H9 (cell line): Measurements from ENCODE around the gene TIMM10B. TPM values are rescaled to one million over a fixed set of nuclear protein-coding genes. Genes with fewer than 3 reads are reported as not detected.
A peak's percentile ranks its signal among the peaks of the same experiment; 100 is the strongest.

Source experiments
- DNase-seq: peaks from one replicate; pipeline ENCODE4 v3.0.0-alpha.2; 2017
- H2AFZ ChIP-seq: one replicate; pipeline ENCODE4 v1.6.1; 2013; ENCODE audit warnings: mild to moderate bottlenecking, low read length, control low read depth, moderate library complexity
- H2AK5ac ChIP-seq: 2 replicates; pipeline ENCODE4 v1.6.1; 2013; ENCODE audit warnings: low read length, control low read depth, mixed read lengths; ENCODE audit not compliant: insufficient read length
- H2BK120ac ChIP-seq: one replicate; pipeline ENCODE4 v1.6.1; 2013; ENCODE audit warnings: low read depth, mild to moderate bottlenecking, low read length, control low read depth, inconsistent platforms; ENCODE audit not compliant: poor library complexity, severe bottlenecking
- H2BK12ac ChIP-seq: 2 replicates; pipeline ENCODE4 v1.6.1; 2013; ENCODE audit warnings: low read length, control low read depth, mixed read lengths, low read depth; ENCODE audit not compliant: insufficient read length
- H2BK15ac ChIP-seq: 2 replicates; pipeline ENCODE4 v1.6.1; 2013; ENCODE audit warnings: low read depth, low read length, control low read depth
- H2BK20ac ChIP-seq: one replicate; pipeline ENCODE4 v1.6.1; 2013; ENCODE audit warnings: low read depth, mild to moderate bottlenecking, low read length, control low read depth, inconsistent platforms; ENCODE audit not compliant: poor library complexity, severe bottlenecking
- H2BK5ac ChIP-seq: 2 replicates; pipeline ENCODE4 v1.6.1; 2013; ENCODE audit warnings: low read length, control low read depth, mixed read lengths; ENCODE audit not compliant: insufficient read length
- H3K14ac ChIP-seq: 2 replicates; pipeline ENCODE4 v1.6.1; 2013; ENCODE audit warnings: low read length, control low read depth; ENCODE audit not compliant: insufficient read depth
- H3K18ac ChIP-seq: 2 replicates; pipeline ENCODE4 v1.6.1; 2013; ENCODE audit warnings: low read depth, mild to moderate bottlenecking, mixed read lengths, low read length, control low read depth; ENCODE audit not compliant: insufficient read length
- H3K23ac ChIP-seq: 2 replicates; pipeline ENCODE4 v1.6.1; 2013; ENCODE audit warnings: low read length, control low read depth, mixed read lengths, low read depth; ENCODE audit not compliant: insufficient read length
- H3K23me2 ChIP-seq: 2 replicates; pipeline ENCODE4 v1.6.1; 2013; ENCODE audit warnings: low read depth, mild to moderate bottlenecking, mixed read lengths, low read length, control low read depth; ENCODE audit not compliant: insufficient read length, poor library complexity, severe bottlenecking
- H3K27ac ChIP-seq: 2 replicates; pipeline ENCODE4 v1.5.1; 2013; ENCODE audit warnings: low read length, control low read depth, mixed read lengths, low read depth; ENCODE audit not compliant: insufficient read length
- H3K27me3 ChIP-seq: 2 replicates; pipeline ENCODE4 v1.6.1; 2013; ENCODE audit warnings: low read length, control low read depth, inconsistent platforms; ENCODE audit not compliant: insufficient read depth
- H3K4ac ChIP-seq: 2 replicates; pipeline ENCODE4 v1.6.1; 2013; ENCODE audit warnings: low read depth, mild to moderate bottlenecking, control low read depth, inconsistent platforms, low read length, moderate library complexity
- H3K4me1 ChIP-seq: 2 replicates; pipeline ENCODE4 v1.6.1; 2013; ENCODE audit warnings: low read length, control low read depth, inconsistent platforms; ENCODE audit not compliant: insufficient read depth
- H3K4me2 ChIP-seq: 2 replicates; pipeline ENCODE4 v1.6.1; 2013; ENCODE audit warnings: low read length, control low read depth, mixed read lengths; ENCODE audit not compliant: insufficient read length, insufficient read depth
- H3K56ac ChIP-seq: 2 replicates; pipeline ENCODE4 v1.6.1; 2013; ENCODE audit warnings: low read depth, mild to moderate bottlenecking, mixed read lengths, low read length, control low read depth; ENCODE audit not compliant: insufficient read length
- H3K79me1 ChIP-seq: 2 replicates; pipeline ENCODE4 v1.6.1; 2013; ENCODE audit warnings: low read depth, mild to moderate bottlenecking, moderate library complexity, low read length, control low read depth, inconsistent platforms; ENCODE audit not compliant: insufficient read depth, poor library complexity, severe bottlenecking
- H3K79me2 ChIP-seq: 2 replicates; pipeline ENCODE4 v1.6.1; 2013; ENCODE audit warnings: low read length, control low read depth, inconsistent platforms; ENCODE audit not compliant: insufficient read depth
- H3K9ac ChIP-seq: 2 replicates; pipeline ENCODE4 v1.6.1; 2013; ENCODE audit warnings: low read length, control low read depth, mixed read lengths; ENCODE audit not compliant: insufficient read length; ENCODE audit errors: extremely low read depth
- H3K9me3 ChIP-seq: one replicate; pipeline ENCODE4 v1.6.1; 2013; ENCODE audit warnings: low read depth, low read length, inconsistent platforms; ENCODE audit not compliant: control insufficient read depth
- H3T11ph ChIP-seq: one replicate; pipeline ENCODE4 v1.6.1; 2013; ENCODE audit warnings: mild to moderate bottlenecking, low read length, control low read depth, inconsistent platforms
- H4K20me1 ChIP-seq: one replicate; pipeline ENCODE4 v1.6.1; 2013; ENCODE audit not compliant: control insufficient read depth, insufficient read length, insufficient read depth
- H4K5ac ChIP-seq: 2 replicates; pipeline ENCODE4 v1.6.1; 2013; ENCODE audit warnings: low read depth, mild to moderate bottlenecking, mixed read lengths, low read length, control low read depth; ENCODE audit not compliant: insufficient read length
- H4K8ac ChIP-seq: replicated peaks from 2 replicates; pipeline ENCODE4 v1.6.1; 2013; ENCODE audit warnings: low read length, control low read depth, mixed read lengths, low read depth; ENCODE audit not compliant: insufficient read length
- H4K91ac ChIP-seq: 2 replicates; pipeline ENCODE4 v1.6.1; 2013; ENCODE audit warnings: low read depth, mild to moderate bottlenecking, moderate library complexity, mixed read lengths, low read length, control low read depth; ENCODE audit not compliant: insufficient read length
- H3K27ac Mint-ChIP-seq, 3 experiments: 2 replicates in 2 of 3; 3 replicates in 1 of 3; pipeline ENCODE4 v1.8.0; 2020 to 2021; ENCODE audit warnings: mixed read lengths in 3 of 3, mild to moderate bottlenecking in 1 of 3, moderate library complexity in 1 of 3
- H3K27me3 Mint-ChIP-seq: 2 replicates; pipeline ENCODE4 v1.8.0; 2021; ENCODE audit warnings: low read depth, mild to moderate bottlenecking, moderate library complexity, mixed read lengths
- H3K36me3 Mint-ChIP-seq, 3 experiments: 2 replicates in 2 of 3; 3 replicates in 1 of 3; pipeline ENCODE4 v1.8.0; 2020 to 2021; ENCODE audit warnings: low read depth in 3 of 3, mixed read lengths in 3 of 3; ENCODE audit not compliant: insufficient read depth in 1 of 3
- H3K4me1 Mint-ChIP-seq, 2 experiments: 2 replicates each; pipeline ENCODE4 v1.8.0; 2020; ENCODE audit warnings: mixed read lengths in 2 of 2
- H3K4me3 Mint-ChIP-seq, 2 experiments: 2 replicates in 1 of 2; 3 replicates in 1 of 2; pipeline ENCODE4 v1.8.0; 2020 to 2021; ENCODE audit warnings: mild to moderate bottlenecking in 2 of 2, mixed read lengths in 2 of 2, moderate library complexity in 1 of 2
- H3K9me3 Mint-ChIP-seq, 2 experiments: 2 replicates in 1 of 2; 3 replicates in 1 of 2; pipeline ENCODE4 v1.8.0; 2020; ENCODE audit warnings: mild to moderate bottlenecking in 2 of 2, mixed read lengths in 2 of 2, moderate library complexity in 1 of 2
- CTCF ChIP-seq: fragments of 200-600 bp; sonication (generic); conservative IDR thresholded peaks from 3 replicates; pipeline ENCODE4 v1.8.0; 2021; ENCODE audit warnings: antibody characterized with exemption, mild to moderate bottlenecking
- WGBS: extraction: QIAGEN DNeasy Blood & Tissue Kit; methylation state at CpG from one replicate; pipeline ENCODE4 v1.1.7; 2013; ENCODE audit warnings: missing lambda C conversion rate, low lambda C conversion rate, mixed read lengths; ENCODE audit not compliant: insufficient read length; ENCODE audit errors: extremely low coverage; 5-methylcytosine and 5-hydroxymethylcytosine counted together
- total RNA-seq: library from RNA; stranded (reverse); gene quantifications from 2 replicates; pipeline ENCODE4 v1.2.1, GENCODE V29; 2021

TIMM10B gene
- total RNA-seq, 1 experiment from 2014 or later: 49.9 TPM

GRCh38 chr11:6481924-6482275 is 599 bp downstream of the TIMM10B start:
- Histone ChIP-seq H2AFZ (no peak overlapping the region), H3K56ac (peak overlapping the region; percentile 60), H4K91ac (peak overlapping the region; percentile 23), H3K4ac (peak overlapping the region; percentile 13; the same call in 1 of the 2 replicates), H3K27me3 (no peaks in the 10 kb centered on the region), H2BK12ac (no peak overlapping the region), H3K4me1 (no peaks in the 10 kb centered on the region; the same call in 1 of the 2 replicates), H2BK120ac (no peak overlapping the region), H3T11ph (no peak overlapping the region), H4K5ac (peak overlapping the region; percentile 25), H3K79me2 (peaks cover 18% of the 10 kb centered on the region; the same call in 1 of the 2 replicates), H2BK5ac (peak overlapping the region; percentile 13), H3K14ac (peak overlapping the region; percentile 50), H3K23ac (no peak overlapping the region), H4K20me1 (no peaks in the 10 kb centered on the region), H3K79me1 (peaks cover 16% of the 10 kb centered on the region), H3K27ac (peak overlapping the region; percentile 29), H4K8ac (no peak overlapping the region), H2BK20ac (no peak overlapping the region), H3K9ac (peak overlapping the region; percentile 96), H3K9me3 (no peaks in the 10 kb centered on the region), H2BK15ac (no peak overlapping the region), H3K18ac (peak overlapping the region; percentile 78), H3K4me2 (peak overlapping the region; percentile 80), H3K23me2 (peaks cover 13% of the 10 kb centered on the region), H2AK5ac (peak overlapping the region; percentile 15)
- Mint-ChIP-seq H3K4me3 (peak overlapping the region; percentile 98 to 99), H3K27me3 (no peaks in the 10 kb centered on the region; the same call in 1 of the 2 replicates), H3K4me1 (peaks cover 11 to 13% of the 10 kb centered on the region in 2 experiments), H3K27ac (peak overlapping the region; percentile 96 to 100 (median 98); a peak in 6 of 7 replicates), H3K36me3 (peaks cover 41 to 50% (median 46%) of the 10 kb centered on the region in 3 experiments), H3K9me3 (no peaks in the 10 kb centered on the region)
- WGBS: no CpG with 5 or more reads among the region's 13 CpGs
- TF ChIP-seq CTCF: no peak
- DNase-seq: no peak
